Breast epithelium (tissue), 4 donors: ENCODE data around the gene LIPC. TPM values are rescaled to one million over a fixed set of nuclear protein-coding genes. Genes with fewer than 3 reads are reported as not detected.

Source experiments
- DNase-seq, 2 donors: peaks; one replicate each; pipeline ENCODE4 v3.0.0-alpha.2; 2019; ENCODE audit warnings: low spot score in 2 of 2
- H3K27ac ChIP-seq, 2 donors: fragments of 200-600 bp; sonication (generic) in 1 of 2; one replicate each; pipeline ENCODE4 v1.5.1; 2016 to 2019; ENCODE audit warnings: mild to moderate bottlenecking in 1 of 2
- H3K27me3 ChIP-seq, 2 donors: fragments of 200-600 bp; sonication (generic) in 1 of 2; one replicate each; pipeline versions ENCODE4 v1.5.1 to v1.6.0; 2017 to 2019; ENCODE audit warnings: control low read depth in 1 of 2, mild to moderate bottlenecking in 1 of 2
- H3K36me3 ChIP-seq: fragments of 200-600 bp; one replicate; pipeline ENCODE4 v1.5.1; 2019
- H3K4me1 ChIP-seq, 2 donors: fragments of 200-600 bp; sonication (generic); one replicate each; pipeline ENCODE4 v1.5.1; 2016 to 2019; ENCODE audit warnings: control low read depth in 1 of 2
- H3K4me3 ChIP-seq, 3 donors: fragments of 200-600 bp; sonication (generic); 1 replicate in 2 of 3; 2 replicates in 1 of 3; pipeline ENCODE4 v1.5.1; 2016 to 2019; ENCODE audit warnings: mild to moderate bottlenecking in 3 of 3, moderate library complexity in 2 of 3
- H3K9me3 ChIP-seq, 2 donors: fragments of 200-600 bp; sonication (generic) in 1 of 2; one replicate each; pipeline ENCODE4 v1.5.1; 2016 to 2019; ENCODE audit warnings: control low read depth in 1 of 2
- CTCF ChIP-seq, 3 donors: fragments of 450-650 bp; IDR thresholded peaks; one replicate each; pipeline ENCODE4 v1.5.1; 2016 to 2017; ENCODE audit warnings: antibody characterized with exemption in 3 of 3, mild to moderate bottlenecking in 3 of 3, moderate library complexity in 3 of 3
- POLR2A ChIP-seq: fragments of 450-650 bp; IDR thresholded peaks from one replicate; pipeline ENCODE4 v1.6.1; 2016; ENCODE audit warnings: antibody characterized with exemption, mild to moderate bottlenecking, moderate library complexity
- POLR2AphosphoS5 ChIP-seq, 3 donors: sonication (generic); formaldehyde crosslinking; IDR thresholded peaks; one replicate each; pipeline ENCODE4 v1.6.1; 2017; ENCODE audit warnings: antibody characterized with exemption in 3 of 3
- intact Hi-C: fragments of 100-400 bp; cut with DNase I; formaldehyde crosslinking; loops from one replicate; pipeline ENCODE4 v1.15.1; 2023; ENCODE audit warnings: low total_unique reads
- total RNA-seq, 3 donors: library from RNA; depleted of rRNA; stranded (reverse); fragments of >200 nt; gene quantifications; one replicate each; pipeline ENCODE4 v1.1.0, GENCODE V29; 2016

The LIPC gene
- total RNA-seq, 3 donors from 2014 or later, result 0.15 to 0.80 TPM; not detected in 1

DNA sequence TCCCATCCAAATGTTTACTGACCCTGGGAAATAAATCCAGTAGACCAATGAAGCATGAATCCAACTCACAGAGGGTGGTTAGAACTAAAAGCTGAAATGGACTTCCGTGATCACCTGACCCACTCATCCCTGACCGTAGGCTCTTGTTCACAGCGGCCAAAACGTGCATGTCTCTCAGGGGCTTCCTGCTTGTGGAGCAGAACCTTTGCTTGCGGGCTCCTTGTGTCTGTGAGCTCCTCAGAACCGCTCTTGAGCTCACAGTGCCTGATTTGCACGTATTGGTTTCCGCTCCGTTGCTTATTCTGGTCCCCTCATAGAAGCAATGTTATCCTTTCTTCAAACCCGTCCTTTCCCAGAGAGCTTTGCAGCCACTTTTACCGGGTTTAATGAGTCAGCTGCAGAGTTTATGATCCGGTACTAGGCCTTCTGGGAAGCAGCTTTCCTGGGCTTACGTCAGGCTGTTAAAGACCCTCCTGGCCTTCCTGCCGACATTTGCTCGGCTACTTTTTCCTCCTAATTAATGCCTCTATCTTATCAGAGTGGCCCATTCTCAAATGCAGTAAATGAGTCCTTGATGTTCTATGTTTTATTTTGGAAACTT lies 35.4 kb downstream of the LIPC start:
- no peak overlapping the region for H3K27ac ChIP-seq
- intact Hi-C loops, result no loop called here
- no peaks in the 10 kb centered on the region for H3K27me3 ChIP-seq
- no peaks in the 10 kb centered on the region for H3K36me3 ChIP-seq
- no peaks in the 10 kb centered on the region for H3K4me1 ChIP-seq
- TF ChIP-seq POLR2A (no peak), POLR2AphosphoS5 (IDR thresholded peaks at IDR 0.05) (no peak), CTCF (IDR thresholded peaks at IDR 0.05) (no peak)
- H3K4me3 ChIP-seq, result no peak overlapping the region
- H3K9me3 ChIP-seq, result no peaks in the 10 kb centered on the region
- DNase-seq, result no peak

DNA sequence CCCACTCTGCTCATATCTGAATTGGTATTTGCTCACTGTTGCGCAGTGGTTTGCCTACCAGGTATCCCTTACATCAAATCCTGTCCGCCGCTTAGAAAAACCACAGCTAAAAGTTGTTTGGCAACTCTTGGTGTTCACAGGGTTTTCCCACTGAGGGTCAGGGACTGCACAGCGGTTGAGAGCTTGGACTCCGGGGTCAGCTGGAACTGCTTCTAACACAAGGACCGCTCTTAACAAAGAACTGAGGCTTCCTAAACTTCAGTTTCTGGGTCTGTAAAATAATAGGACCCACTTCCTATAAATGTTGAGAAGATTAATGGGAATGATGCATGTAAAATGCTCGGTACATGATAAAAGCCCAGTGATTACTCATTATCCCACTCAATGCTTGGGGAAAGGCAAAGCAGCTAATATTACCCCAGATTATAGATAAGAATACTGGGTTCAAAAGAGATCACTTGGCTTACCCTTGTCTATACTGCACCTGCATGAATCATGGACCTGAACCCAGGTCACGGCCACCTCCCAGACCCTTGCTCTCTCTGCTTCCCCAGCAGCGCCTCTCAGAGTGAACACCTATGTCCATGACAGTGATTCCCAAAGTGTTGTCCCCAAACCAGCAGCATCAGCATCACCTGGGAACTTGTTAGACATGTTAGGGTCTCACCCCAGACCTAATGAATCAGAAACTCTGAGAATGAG lies 36.1 kb downstream of the LIPC start:
- no peaks in the 10 kb centered on the region for H3K27me3 ChIP-seq
- intact Hi-C loops, result no loop called here
- no peak overlapping the region for H3K27ac ChIP-seq
- no peak overlapping the region for H3K4me3 ChIP-seq
- H3K9me3 ChIP-seq, result no peaks in the 10 kb centered on the region
- H3K4me1 ChIP-seq, result no peaks in the 10 kb centered on the region
- TF ChIP-seq CTCF (IDR thresholded peaks at IDR 0.05) (no peak), POLR2AphosphoS5 (IDR thresholded peaks at IDR 0.05) (no peak), POLR2A (no peak)
- no peaks in the 10 kb centered on the region for H3K36me3 ChIP-seq
- no peak for DNase-seq

- intact Hi-C loops, result no loop called here
- no peak overlapping the region for H3K4me3 ChIP-seq
- H3K36me3 ChIP-seq, result no peaks in the 10 kb centered on the region
- H3K9me3 ChIP-seq, result no peaks in the 10 kb centered on the region
- H3K4me1 ChIP-seq, result no peaks in the 10 kb centered on the region
- no peaks in the 10 kb centered on the region for H3K27me3 ChIP-seq
- TF ChIP-seq POLR2AphosphoS5 (IDR thresholded peaks at IDR 0.05) (no peak), POLR2A (no peak), CTCF (IDR thresholded peaks at IDR 0.05) (no peak)
- H3K27ac ChIP-seq, result no peak overlapping the region
- DNase-seq, result no peak
These were observed 37.9 kb downstream of the LIPC start for GRCh38 chr15:58469432-58470353.

- H3K36me3 ChIP-seq, result no peaks in the 10 kb centered on the region
- TF ChIP-seq POLR2A (no peak), CTCF (IDR thresholded peaks at IDR 0.05) (no peak), POLR2AphosphoS5 (IDR thresholded peaks at IDR 0.05) (no peak)
- H3K4me1 ChIP-seq, result no peaks in the 10 kb centered on the region
- intact Hi-C loops, result no loop called here
- no peak overlapping the region for H3K27ac ChIP-seq
- no peaks in the 10 kb centered on the region for H3K9me3 ChIP-seq
- H3K27me3 ChIP-seq, result no peaks in the 10 kb centered on the region
- DNase-seq, result no peak
- H3K4me3 ChIP-seq, result no peak overlapping the region
These were observed 39.6 kb downstream of the LIPC start for GRCh38 chr15:58471348-58471747.
